ENCODE measurements around the gene NFAM1.

NFAM1 gene

GRCh38 chr22:42357634-42358296 lies 74.4 kb downstream of the NFAM1 start:
- no peak for DNase-seq

GRCh38 chr22:42357221-42357620 lies 75.0 kb downstream of the NFAM1 start:
- no peak for DNase-seq

GRCh38 chr22:42356533-42356932 lies 75.7 kb downstream of the NFAM1 start:
- no peak for DNase-seq

GRCh38 chr22:42353883-42354727 lies 78.1 kb downstream of the NFAM1 start:
- DNase-seq = no peak

- DNase-seq = no peak
Observed at GRCh38 chr22:42350373-42350772, 81.8 kb downstream of the NFAM1 start.

GRCh38 chr22:42347281-42347824 lies 84.8 kb downstream of the NFAM1 start:
- DNase-seq = no peak

GRCh38 chr22:42346722-42347121 lies 85.5 kb downstream of the NFAM1 start:
- no peak for DNase-seq

- DNase-seq = no peak
Observed at GRCh38 chr22:42345458-42345857, 86.7 kb downstream of the NFAM1 start.

- no peak for DNase-seq
Observed at GRCh38 chr22:42344361-42344905, 87.8 kb downstream of the NFAM1 start.

- DNase-seq = no peak
Observed at GRCh38 chr22:42343531-42344081, 88.6 kb downstream of the NFAM1 start.

- DNase-seq = no peak
Observed at GRCh38 chr22:42343121-42343454, 89.1 kb downstream of the NFAM1 start.

GRCh38 chr22:42342426-42343120 lies 89.6 kb downstream of the NFAM1 start:
- no peak for DNase-seq

- DNase-seq = no peak
Observed at GRCh38 chr22:42341779-42342178, 90.4 kb downstream of the NFAM1 start.

- no peak for DNase-seq
Observed at GRCh38 chr22:42340829-42341383, 91.3 kb downstream of the NFAM1 start.

GRCh38 chr22:42340150-42340549 lies 92.1 kb downstream of the NFAM1 start:
- no peak for DNase-seq

- no peak for DNase-seq
Observed at GRCh38 chr22:42338479-42338878, 93.7 kb downstream of the NFAM1 start.

GRCh38 chr22:42337356-42337755 lies 94.8 kb downstream of the NFAM1 start:
- DNase-seq = no peak

GRCh38 chr22:42336527-42337227 lies 95.5 kb downstream of the NFAM1 start:
- DNase-seq = no peak

GRCh38 chr22:42335839-42336378 lies 96.3 kb downstream of the NFAM1 start:
- no peak for DNase-seq

GRCh38 chr22:42334875-42335512 lies 97.2 kb downstream of the NFAM1 start:
- no peak for DNase-seq

- DNase-seq = no peak
Observed at GRCh38 chr22:42333544-42333943, 98.7 kb downstream of the NFAM1 start.
